22Rv1 (cell line): ENCODE data around the gene CTNNA1.

ENCODE experiments used
- H3K27ac ChIP-seq: fragments of 450-650 bp; 2 replicates; pipeline ENCODE4 v1.5.1; 2017
- CTCF ChIP-seq: fragments of 450-650 bp; IDR thresholded peaks from 2 replicates; pipeline ENCODE4 v1.5.1; 2017; ENCODE audit warnings: mild to moderate bottlenecking
- ZFX ChIP-seq: fragments of 450-650 bp; IDR thresholded peaks from 2 replicates; pipeline ENCODE4 v1.6.1; 2017; ENCODE audit warnings: antibody characterized with exemption, borderline replicate concordance

CTNNA1 gene

GRCh38 chr5:138968601-138969000, 215.4 kb downstream of the CTNNA1 start:
- TF ChIP-seq CTCF (no peak), ZFX (no peak)
- no peak overlapping the region for H3K27ac ChIP-seq

DNA sequence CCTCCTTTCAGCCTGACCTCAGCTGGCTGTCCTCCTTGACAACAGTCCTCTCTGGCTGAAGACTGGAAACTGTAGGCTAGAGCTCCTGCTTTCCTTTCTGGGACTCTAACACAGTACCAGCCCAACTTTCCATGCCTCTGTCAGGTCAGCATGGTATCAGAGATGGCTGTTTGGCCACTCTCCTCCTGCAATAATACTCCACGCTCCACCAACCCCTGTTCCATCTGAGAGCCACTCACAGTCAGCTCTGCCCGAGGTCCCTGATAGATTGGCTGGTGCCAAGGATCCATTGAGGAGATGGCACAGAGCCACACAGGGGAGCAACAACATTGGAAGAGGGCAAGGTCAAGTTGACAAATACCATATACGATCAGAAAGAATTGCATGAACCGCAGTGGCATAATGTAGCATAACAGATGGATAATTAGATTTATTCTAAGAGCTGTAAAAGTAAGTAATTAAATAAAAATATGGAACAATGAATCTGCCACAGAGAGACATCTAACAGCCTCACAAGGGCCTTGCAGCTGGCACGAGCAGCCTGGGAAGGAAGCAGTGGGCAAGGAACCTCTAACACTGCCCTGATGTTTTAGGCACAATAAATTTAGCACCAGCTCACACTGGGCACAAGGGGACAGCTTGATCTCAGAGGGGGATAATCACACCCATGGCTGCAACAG, 216.2 kb downstream of the CTNNA1 start:
- H3K27ac ChIP-seq = no peak overlapping the region

GRCh38 chr5:138972230-138972629, 219.0 kb downstream of the CTNNA1 start:
- TF ChIP-seq CTCF (no peak), ZFX (no peak)
- no peak overlapping the region for H3K27ac ChIP-seq

More for the DNA sequence above, 216.2 kb downstream of the CTNNA1 start:
- TF ChIP-seq CTCF (no peak), ZFX (no peak)

DNA sequence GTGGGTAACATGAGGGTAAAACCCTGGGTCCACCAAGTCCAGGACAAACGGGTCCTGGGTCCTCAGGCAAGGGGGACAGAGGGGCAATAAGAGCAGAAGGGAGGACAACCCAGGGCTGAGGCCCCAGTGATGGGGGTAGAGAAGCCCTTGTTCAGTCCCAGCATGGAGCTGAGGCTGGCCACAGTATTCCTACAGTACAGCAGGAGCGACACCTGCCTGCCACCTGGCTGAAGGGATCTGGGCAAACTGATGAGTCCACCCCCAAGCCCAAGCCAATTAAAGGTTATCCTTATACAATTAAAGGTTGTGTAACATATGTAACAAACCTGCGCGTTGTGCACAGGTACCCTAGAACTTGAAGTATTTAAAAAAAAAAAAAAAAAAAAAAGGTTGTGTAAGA, 219.6 kb downstream of the CTNNA1 start:
- TF ChIP-seq ZFX (no peak), CTCF (no peak)
- H3K27ac ChIP-seq = no peak overlapping the region

- H3K27ac ChIP-seq = no peak overlapping the region
- no peak for TF ChIP-seq ZFX
- TF ChIP-seq CTCF = no peak
Observed at GRCh38 chr5:138974227-138975063, 221.2 kb downstream of the CTNNA1 start.

DNA sequence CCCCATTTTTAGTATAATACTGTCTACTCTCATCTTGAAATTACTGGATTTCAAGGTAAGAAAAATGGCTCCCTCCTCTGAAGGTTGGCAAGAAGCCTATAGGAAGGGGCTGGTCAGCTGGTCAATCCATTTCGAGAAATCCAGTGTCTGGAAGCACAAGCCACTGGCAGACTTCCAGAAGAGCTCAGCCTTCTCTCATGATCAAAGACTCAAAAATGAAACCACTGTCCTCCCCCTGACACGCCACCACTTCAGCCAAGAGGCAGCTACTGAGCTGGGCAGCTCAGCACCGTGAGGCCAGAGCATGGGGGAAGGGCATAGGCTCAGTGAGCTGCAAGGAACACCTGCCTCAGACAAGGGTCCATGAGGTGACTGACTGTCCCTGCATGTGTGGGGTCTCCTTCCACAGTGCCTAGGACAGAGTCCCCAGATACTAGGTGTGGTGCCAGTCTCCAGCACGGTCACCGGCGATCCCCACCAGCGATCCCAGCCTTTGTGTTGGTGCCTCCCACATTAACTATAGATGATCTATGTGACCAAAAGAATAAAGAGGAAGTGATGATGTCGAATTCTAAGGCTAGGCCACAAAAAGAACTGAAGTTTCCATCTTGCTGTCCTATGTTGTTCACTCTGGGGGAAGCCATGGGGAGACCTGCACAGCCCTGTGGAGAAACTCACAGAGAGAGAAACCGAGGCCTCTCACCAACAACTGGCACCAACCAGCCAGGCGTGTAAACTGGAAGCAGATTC, 222.0 kb downstream of the CTNNA1 start:
- TF ChIP-seq CTCF = no peak
- TF ChIP-seq ZFX = no peak
- no peak overlapping the region for H3K27ac ChIP-seq

- TF ChIP-seq ZFX (no peak), CTCF (no peak)
- H3K27ac ChIP-seq = no peak overlapping the region
Observed at GRCh38 chr5:138978080-138978479, 224.9 kb downstream of the CTNNA1 start.
